HG03159 (cell line): ENCODE measurements around the gene GSDME.

Source experiments
- ATAC-seq: cut with Tn5 transposase; IDR thresholded peaks from one replicate; pipeline ENCODE4 v1.9.1; 2021; ENCODE audit warnings: mild to moderate bottlenecking, moderate library complexity; ENCODE audit not compliant: unreplicated experiment

Gene GSDME

DNA sequence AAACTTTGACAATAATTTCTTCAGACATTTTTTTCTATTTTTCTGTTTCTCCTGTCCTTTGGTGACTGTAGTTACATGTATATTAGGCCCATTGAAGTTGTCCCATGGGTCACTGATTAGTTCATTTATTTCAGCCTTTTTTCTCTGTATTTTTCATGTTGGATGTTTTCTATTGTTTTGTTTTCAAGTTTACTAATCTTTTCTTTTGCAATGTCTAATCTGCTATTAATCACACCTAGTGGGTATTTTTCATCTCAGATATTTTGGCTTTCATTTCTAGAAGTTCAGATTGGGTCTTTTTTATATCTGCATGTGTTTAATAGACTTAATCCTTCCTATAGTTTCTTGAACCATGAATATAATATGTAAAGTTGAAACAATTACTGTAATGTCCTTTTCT lies 99.3 kb downstream of the GSDME start:
- ATAC-seq, result no peak

DNA sequence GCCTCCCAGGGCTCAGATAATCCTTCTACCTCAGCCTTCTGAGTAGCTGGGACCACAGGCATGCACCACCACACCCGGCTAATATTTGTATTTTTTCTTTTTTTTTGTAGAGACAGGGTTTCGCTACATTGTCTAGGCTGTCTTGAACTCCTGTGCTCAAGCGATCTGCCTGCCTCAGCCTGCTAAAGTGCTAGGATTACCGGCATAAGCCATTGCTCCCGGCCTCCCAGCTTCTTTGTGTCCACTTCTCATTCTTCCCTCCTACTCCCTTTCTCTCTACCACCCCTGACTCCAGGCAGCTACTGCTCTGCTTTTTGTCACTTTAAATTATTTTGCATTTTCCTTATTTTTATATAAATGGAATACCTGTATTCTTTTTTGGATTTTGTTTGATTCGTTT lies 100.7 kb downstream of the GSDME start:
- ATAC-seq, result no peak

GRCh38 chr7:24654305-24654704 lies 103.0 kb downstream of the GSDME start:
- no peak for ATAC-seq

- ATAC-seq, result no peak
Measured at GRCh38 chr7:24653316-24654085, 103.8 kb downstream of the GSDME start.

DNA sequence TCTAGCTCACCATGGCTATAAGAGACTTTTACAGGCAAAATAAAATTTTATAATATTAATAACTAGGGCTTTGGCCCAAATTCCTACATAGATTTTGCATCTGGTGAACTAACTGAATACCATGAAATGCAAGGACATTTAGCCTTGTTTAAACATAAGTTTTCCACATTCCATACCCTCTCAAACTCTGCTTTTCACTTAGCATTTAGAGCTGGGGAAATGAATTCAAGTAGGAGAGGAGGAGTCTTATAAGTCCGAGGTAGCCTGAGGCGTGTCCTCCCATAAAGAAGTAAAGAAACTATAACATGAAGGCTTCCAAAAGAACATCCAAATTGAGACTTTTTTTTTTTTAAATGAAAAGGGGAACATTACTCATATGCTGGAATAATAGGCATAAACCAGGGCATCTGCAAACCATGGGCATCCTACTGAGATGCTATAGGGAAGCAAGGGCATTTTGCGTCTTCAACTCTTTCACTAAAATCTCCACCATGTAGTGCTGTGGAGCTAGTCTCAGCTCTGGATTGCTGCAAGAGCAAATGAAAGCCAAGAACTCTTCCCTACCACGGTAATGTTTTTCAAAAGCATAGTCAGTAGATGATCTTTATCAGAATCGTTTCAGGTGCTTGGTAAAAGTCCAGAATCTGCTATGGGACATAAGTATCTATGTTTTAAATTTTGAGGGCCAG lies 104.9 kb downstream of the GSDME start:
- no peak for ATAC-seq
